H1 (cell line): ENCODE results near the gene POLR2H. TPM values are rescaled to one million over a fixed set of nuclear protein-coding genes. Genes with fewer than 3 reads are reported as not detected.

Source experiments
- CTCF ChIA-PET: fragments of 300-600 bp; sonication (Branson Sonifier 250); formaldehyde crosslinking; loops from one replicate; lab custom pipeline; 2021; ENCODE audit not compliant: partially characterized antibody; lab: Charles Lee
- POLR2A ChIA-PET: fragments of 300-600 bp; sonication (Branson Sonifier 250); formaldehyde crosslinking; loops from one replicate; lab custom pipeline; 2021; ENCODE audit warnings: inconsistent platforms; ENCODE audit not compliant: partially characterized antibody; lab: Charles Lee
- DNase-seq, 2 experiments: peaks; one replicate each; pipeline versions ENCODE4 v3.0.0 to v3.0.0-alpha.2; 2010 to 2022; ENCODE audit warnings: low spot score in 2 of 2, low read depth in 1 of 2, mixed read lengths in 1 of 2
- FAIRE-seq: peaks from 2 replicates; lab custom pipeline; 2011; peaks lifted over from hg19 to GRCh38; lab: Jason Lieb, UNC
- H2AFZ ChIP-seq: 2 replicates; pipeline ENCODE4 v1.8.1; 2012; ENCODE audit warnings: low read length, inconsistent platforms
- H2AK5ac ChIP-seq: 2 replicates; pipeline ENCODE4 v1.6.1; 2013; ENCODE audit warnings: low read depth, low read length
- H2BK120ac ChIP-seq: replicated peaks from 2 replicates; pipeline ENCODE3; 2013; ENCODE audit warnings: low read depth, low read length, inconsistent platforms
- H2BK12ac ChIP-seq: 2 replicates; pipeline ENCODE4 v1.6.1; 2013; ENCODE audit warnings: low read depth, low read length
- H2BK15ac ChIP-seq: 2 replicates; pipeline ENCODE4 v1.6.1; 2013; ENCODE audit warnings: low read length
- H2BK20ac ChIP-seq: 2 replicates; pipeline ENCODE4 v1.6.1; 2013; ENCODE audit warnings: low read length
- H2BK5ac ChIP-seq: 2 replicates; pipeline ENCODE4 v1.6.1; 2013; ENCODE audit warnings: low read depth, low read length
- H3K14ac ChIP-seq: 2 replicates; pipeline ENCODE4 v1.6.1; 2013; ENCODE audit warnings: inconsistent platforms; ENCODE audit not compliant: insufficient read length
- H3K18ac ChIP-seq: 2 replicates; pipeline ENCODE4 v1.6.1; 2013; ENCODE audit warnings: low read length; ENCODE audit errors: extremely low read depth
- H3K23ac ChIP-seq: 2 replicates; pipeline ENCODE4 v1.6.1; 2013; ENCODE audit warnings: inconsistent platforms; ENCODE audit not compliant: insufficient read length
- H3K23me2 ChIP-seq: 2 replicates; pipeline ENCODE4 v1.6.1; 2013; ENCODE audit warnings: low read depth, low read length
- H3K27ac ChIP-seq: 2 replicates; pipeline ENCODE4 v1.6.1; 2011; ENCODE audit warnings: low read depth, low read length, inconsistent platforms
- H3K27me3 ChIP-seq, 4 experiments: replicated peaks in 1 of 4; 1 replicate in 1 of 4; 2 replicates in 3 of 4; pipeline versions ENCODE4 v1.6.1 to v1.8.1; 2011 to 2013; ENCODE audit warnings: low read length in 3 of 4, mild to moderate bottlenecking in 3 of 4, inconsistent platforms in 2 of 4, mixed read lengths in 2 of 4, moderate library complexity in 1 of 4; ENCODE audit not compliant: control insufficient read depth in 3 of 4, insufficient read depth in 3 of 4; ENCODE audit errors: extremely low read depth in 1 of 4
- H3K36me3 ChIP-seq, 4 experiments: 2 replicates each; pipeline versions ENCODE4 v1.6.1 to v1.8.1; 2011 to 2013; ENCODE audit warnings: mild to moderate bottlenecking in 4 of 4, low read length in 3 of 4, moderate library complexity in 2 of 4, control low read depth in 1 of 4, inconsistent platforms in 1 of 4; ENCODE audit not compliant: insufficient read depth in 4 of 4, control insufficient read depth in 2 of 4
- H3K4ac ChIP-seq: replicated peaks from 2 replicates; pipeline ENCODE3; 2013; ENCODE audit warnings: low read length, low read depth, mixed read lengths, inconsistent platforms; ENCODE audit not compliant: insufficient read length
- H3K4me1 ChIP-seq, 4 experiments: replicated peaks in 1 of 4; 1 replicate in 1 of 4; 2 replicates in 3 of 4; pipeline versions ENCODE4 v1.6.1 to v1.8.1; 2011 to 2013; ENCODE audit warnings: low read length in 3 of 4, inconsistent platforms in 2 of 4, mixed read lengths in 1 of 4; ENCODE audit not compliant: insufficient read depth in 4 of 4, control insufficient read depth in 3 of 4
- H3K4me2 ChIP-seq, 2 experiments: 2 replicates each; pipeline versions ENCODE4 v1.6.1 to v1.8.1; 2011 to 2013; ENCODE audit warnings: low read depth in 2 of 2, low read length in 2 of 2, control low read depth in 1 of 2, inconsistent platforms in 1 of 2, mild to moderate bottlenecking in 1 of 2; ENCODE audit not compliant: insufficient read depth in 1 of 2
- H3K4me3 ChIP-seq, 4 experiments: fragments of 200-600, 300-600 bp in 1 of 4; sonication (generic), shearing (Covaris generic), sonication (Bioruptor Twin) in 1 of 4; 2 replicates each; pipeline versions ENCODE4 v1.5.1 to v1.8.1; 2011 to 2016; ENCODE audit warnings: low read length in 4 of 4, low read depth in 3 of 4, control low read depth in 2 of 4, inconsistent platforms in 2 of 4, mild to moderate bottlenecking in 2 of 4, mixed read lengths in 1 of 4, moderate library complexity in 1 of 4; ENCODE audit not compliant: insufficient read depth in 2 of 4; ENCODE audit errors: extremely low read depth in 1 of 4
- H3K56ac ChIP-seq: replicated peaks from 2 replicates; pipeline ENCODE3; 2013; ENCODE audit warnings: low read depth, mild to moderate bottlenecking, mixed read lengths, low read length, inconsistent platforms; ENCODE audit not compliant: insufficient read length
- H3K79me1 ChIP-seq: 2 replicates; pipeline ENCODE4 v1.6.1; 2013; ENCODE audit warnings: low read depth, low read length, control low read depth
- H3K79me2 ChIP-seq, 2 experiments: 2 replicates each; pipeline versions ENCODE4 v1.6.1 to v1.8.1; 2012 to 2013; ENCODE audit warnings: low read length in 2 of 2, mild to moderate bottlenecking in 2 of 2, inconsistent platforms in 1 of 2; ENCODE audit not compliant: insufficient read depth in 2 of 2, control insufficient read depth in 1 of 2
- H3K9ac ChIP-seq, 4 experiments: replicated peaks in 1 of 4; 1 replicate in 1 of 4; 2 replicates in 3 of 4; pipeline versions ENCODE4 v1.6.1 to v1.8.1; 2011 to 2013; ENCODE audit warnings: low read depth in 3 of 4, low read length in 3 of 4, control low read depth in 2 of 4, mild to moderate bottlenecking in 2 of 4, moderate library complexity in 2 of 4, inconsistent platforms in 1 of 4; ENCODE audit errors: extremely low read depth in 1 of 4
- H3K9me3 ChIP-seq, 2 experiments: 2 replicates each; pipeline versions ENCODE4 v1.6.1 to v1.8.1; 2012 to 2013; ENCODE audit warnings: mild to moderate bottlenecking in 2 of 2, moderate library complexity in 2 of 2, control low read depth in 1 of 2, inconsistent platforms in 1 of 2, low read depth in 1 of 2, low read length in 1 of 2, mixed read lengths in 1 of 2; ENCODE audit not compliant: insufficient read depth in 2 of 2
- H4K20me1 ChIP-seq, 2 experiments: replicated peaks in 1 of 2; 2 replicates each; pipeline versions ENCODE3 to v1.8.1; 2011 to 2013; ENCODE audit warnings: inconsistent platforms in 2 of 2, low read length in 2 of 2, mild to moderate bottlenecking in 1 of 2; ENCODE audit not compliant: insufficient read depth in 2 of 2, control insufficient read depth in 1 of 2
- H4K5ac ChIP-seq: 2 replicates; pipeline ENCODE4 v1.6.1; 2013; ENCODE audit warnings: low read length, low read depth, mixed read lengths, inconsistent platforms; ENCODE audit not compliant: insufficient read length
- H4K8ac ChIP-seq: 2 replicates; pipeline ENCODE4 v1.8.0; 2013; ENCODE audit warnings: mild to moderate bottlenecking, moderate library complexity, low read length, inconsistent platforms; ENCODE audit not compliant: insufficient read depth; ENCODE audit errors: extremely low read depth
- H4K91ac ChIP-seq: replicated peaks from 2 replicates; pipeline ENCODE3; 2013; ENCODE audit warnings: low read length, mixed read lengths, inconsistent platforms; ENCODE audit not compliant: insufficient read length
- ATF2 ChIP-seq: IDR thresholded peaks from 2 replicates; pipeline ENCODE4 v1.6.1; 2012; ENCODE audit warnings: low read length, inconsistent platforms
- KDM1A ChIP-seq: fragments of 200-600, 300-600 bp; sonication (generic); IDR thresholded peaks from 2 replicates; pipeline ENCODE4 v1.7.1; 2016; ENCODE audit warnings: mild to moderate bottlenecking, low read length, borderline replicate concordance
- WGBS, 2 experiments: shearing (Covaris generic) in 1 of 2; methylation state at CpG; one replicate each; pipeline versions ENCODE4 v1.1.6 to v1.1.7; 2013 to 2015; ENCODE audit warnings: low lambda C conversion rate in 2 of 2, mixed read lengths in 2 of 2, inconsistent platforms in 1 of 2, low coverage in 1 of 2, missing lambda C conversion rate in 1 of 2; ENCODE audit not compliant: insufficient replicate concordance in 2 of 2, insufficient coverage in 1 of 2, insufficient read length in 1 of 2; ENCODE audit errors: extremely low coverage in 1 of 2, missing lambda C conversion rate in 1 of 2; 5-methylcytosine and 5-hydroxymethylcytosine counted together
- polyA plus RNA-seq, 7 experiments: library from polyadenylated mRNA; depleted of rRNA in 3 of 7; stranded (reverse) in 5 of 7; unstranded in 2 of 7; fragments of >200 nt in 5 of 7; fragments of 200-250 nt in 2 of 7; gene quantifications; 1 replicate in 5 of 7; 2 replicates in 1 of 7; 4 replicates in 1 of 7; pipeline versions ENCODE4 v1.2.1 to v1.2.3, GENCODE V29; 2011 to 2013; ENCODE audit warnings: missing spikeins in 2 of 7, mixed read lengths in 2 of 7
- total RNA-seq: library from RNA; stranded (reverse); fragmentation: NEBNext Ultra II Directional; extraction: Animal tissue kit (Norgen Biotek cat#: 25700); gene quantifications from 2 replicates; pipeline ENCODE4 v1.2.1, GENCODE V29; 2021

POLR2H gene
- total and polyA plus RNA-seq, 2 of the 8 experiments (the other 6 are each of a cell fraction or from before 2014, with no cell fraction given) = 113 to 335 TPM

DNA sequence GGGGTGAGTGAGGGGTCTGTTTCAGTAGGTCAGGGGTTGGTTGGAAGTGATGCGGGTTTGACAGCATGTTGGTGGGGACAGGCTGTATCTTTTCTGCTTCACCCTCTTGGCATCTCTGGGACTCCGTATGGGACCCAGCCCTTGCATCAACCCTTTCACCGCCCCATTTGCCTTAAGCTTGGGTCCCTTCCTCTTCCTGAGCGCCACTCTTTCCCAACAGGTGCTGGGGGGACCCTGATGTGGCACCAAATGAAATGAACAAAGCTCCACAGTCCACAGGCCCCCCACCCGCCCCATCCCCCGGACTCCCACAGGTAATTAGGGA lies 46.0 kb upstream of the POLR2H start:
- 7% methylated on average over 3 of the region's 6 CpGs; no CpG with 5 or more reads in 1 of the 2 experiments for WGBS, 2 experiments
- peaks cover 37 to 58% of the 10 kb centered on the region in 2 experiments for H3K79me2 ChIP-seq
- H4K91ac ChIP-seq = no peak overlapping the region
- H2BK12ac ChIP-seq = no peak overlapping the region
- peak overlapping the region; percentile 66; the same call in 1 of the 2 replicates for H2BK5ac ChIP-seq
- no peak overlapping the region for H2BK120ac ChIP-seq
- H3K4ac ChIP-seq = peak overlapping the region; percentile 85
- H3K23me2 ChIP-seq = no peaks in the 10 kb centered on the region; the same call in 1 of the 2 replicates
- peak overlapping the region; percentile 19; the same call in 1 of the 2 replicates for H3K18ac ChIP-seq
- H3K79me1 ChIP-seq = peaks cover 11% of the 10 kb centered on the region
- H3K4me2 ChIP-seq = peak overlapping the region; percentile 85 to 97
- H3K23ac ChIP-seq = no peak overlapping the region
- H4K20me1 ChIP-seq = peaks cover 29 to 33% of the 10 kb centered on the region in 2 experiments
- no peak for FAIRE-seq
- peaks cover 3 to 9% (median 6%) of the 10 kb centered on the region in 4 experiments for H3K4me1 ChIP-seq
- H4K5ac ChIP-seq = peak overlapping the region; percentile 80
- peak overlapping the region; percentile 44 to 96 (median 77) for H3K4me3 ChIP-seq
- POLR2A ChIA-PET = interaction anchor here (0.6 to 12.3 kb wide), 20 partner anchors 10 to 431 kb away, joined by 3 to 148 read pairs (median 4); partner anchors contain the start of genes CLCN2, EIF2B5, FAM131A and PARL
- H2BK20ac ChIP-seq = no peak overlapping the region
- CTCF ChIA-PET = interaction anchor here (0.6 to 1.9 kb wide), 6 partner anchors 9 to 111 kb away, joined by 3 to 4 read pairs (median 4); no protein-coding TSS in a partner anchor
- H4K8ac ChIP-seq = peak overlapping the region; percentile 96; the same call in 1 of the 2 replicates
- no peak overlapping the region for H3K14ac ChIP-seq
- H2BK15ac ChIP-seq = no peak overlapping the region
- no peak for DNase-seq
- H2AK5ac ChIP-seq = no peak overlapping the region
- no peak overlapping the region for H2AFZ ChIP-seq
- H3K36me3 ChIP-seq = peaks cover 10 to 38% (median 22%) of the 10 kb centered on the region in 4 experiments; a peak in 7 of 8 replicates
- peak overlapping the region; percentile 46 for H3K56ac ChIP-seq
- no peaks in the 10 kb centered on the region for H3K9me3 ChIP-seq
- no peaks in the 10 kb centered on the region for H3K27me3 ChIP-seq
- peak overlapping the region; percentile 82 for H3K27ac ChIP-seq
- H3K9ac ChIP-seq = peak overlapping the region; percentile 70 to 99 (median 88)
- 0 out of 2 replicates have a peak, but pooled peaks have one; percentile 9 for TF ChIP-seq ATF2
- TF ChIP-seq KDM1A = no peak
